K562 (cell line): ENCODE measurements around the gene CSTB. TPM values are rescaled to one million over a fixed set of nuclear protein-coding genes. Genes with fewer than 3 reads are reported as not detected.
A peak's percentile ranks its signal among the peaks of the same experiment; 100 is the strongest.

ENCODE experiments used
- CBFB ChIP-seq: sonication (generic); formaldehyde crosslinking; IDR thresholded peaks from 2 replicates; pipeline ENCODE4 v1.4.0; 2020; ENCODE audit warnings: mild to moderate bottlenecking, missing genetic modification reagents
- ELF2 ChIP-seq: fragments of 250-450 bp; sonication (Bioruptor Pico); IDR thresholded peaks from 2 replicates; pipeline ENCODE4 v1.5.0; 2021; ENCODE audit warnings: mild to moderate bottlenecking
- HNRNPLL ChIP-seq: fragments of 200-400 bp; formaldehyde crosslinking; IDR thresholded peaks from 2 replicates; pipeline ENCODE4 v1.6.1; 2017; ENCODE audit warnings: low read length, low read depth, mild to moderate bottlenecking; ENCODE audit not compliant: poor library complexity, severe bottlenecking
- KDM2B ChIP-seq: fragments of 250-450 bp; sonication (Bioruptor Pico); IDR thresholded peaks from 2 replicates; pipeline ENCODE4 v1.8.0; 2021; ENCODE audit warnings: mild to moderate bottlenecking, moderate library complexity
- KLF10 ChIP-seq: fragments of 250-450 bp; sonication (Bioruptor Pico); IDR thresholded peaks from 2 replicates; pipeline ENCODE4 v1.6.1; 2021; ENCODE audit warnings: matching md5 sums
- MIER1 ChIP-seq: fragments of 450-650 bp; IDR thresholded peaks from 2 replicates; pipeline ENCODE4 v1.6.1; 2016; ENCODE audit warnings: antibody characterized with exemption, mild to moderate bottlenecking, low read depth
- POLR2A ChIP-seq: fragments of 450-650 bp; conservative IDR thresholded peaks from 2 replicates; pipeline ENCODE4 v1.6.1; 2016
- RFX5 ChIP-seq: IDR thresholded peaks from 2 replicates; pipeline ENCODE4 v1.6.1; 2011; ENCODE audit warnings: low read depth, mild to moderate bottlenecking, improper control_type of control experiment, low read length
- YY1 ChIP-seq, 3 experiments: IDR thresholded peaks; 2 replicates each; pipeline ENCODE4 v1.6.1; 2011; ENCODE audit warnings: low read length in 2 of 3, mild to moderate bottlenecking in 2 of 3, moderate library complexity in 2 of 3, borderline replicate concordance in 1 of 3, control low read depth in 1 of 3, low read depth in 1 of 3; ENCODE audit not compliant: insufficient read depth in 3 of 3, insufficient replicate concordance in 2 of 3, control insufficient read depth in 1 of 3, insufficient read length in 1 of 3; ENCODE audit errors: extremely low read depth in 1 of 3
- ZBTB7A ChIP-seq: IDR thresholded peaks from 2 replicates; pipeline ENCODE4 v1.6.1; 2011; ENCODE audit warnings: low read depth, mild to moderate bottlenecking, low read length, moderate library complexity, borderline replicate concordance; ENCODE audit not compliant: control insufficient read depth
- ZNF134 ChIP-seq: fragments of 250-450 bp; sonication (Bioruptor Pico); conservative IDR thresholded peaks from 2 replicates; pipeline ENCODE4 v1.4.0; 2020
- ZNF311 ChIP-seq: fragments of 250-450 bp; sonication (Bioruptor Pico); IDR thresholded peaks from 2 replicates; pipeline ENCODE4 v1.4.0; 2020; ENCODE audit warnings: mild to moderate bottlenecking, moderate library complexity
- polyA plus RNA-seq, 8 experiments: library from polyadenylated mRNA; depleted of rRNA in 4 of 8; stranded (reverse) in 5 of 8; unstranded in 3 of 8; fragments of >200 nt; fragmentation: Nextera tagmentation in 2 of 8; fragmentation: Illumina TruSeq in 1 of 8; extraction: Ambion mirVana in 2 of 8; extraction: Trizol in 1 of 8; gene quantifications; 2 replicates each; pipeline versions ENCODE4 v1.2.1 to v1.2.3, GENCODE V29; 2011 to 2014; ENCODE audit warnings: inconsistent platforms in 1 of 8, missing spikeins in 1 of 8
- total RNA-seq, 7 experiments: library from RNA; depleted of rRNA in 6 of 7; stranded (reverse); fragments of >200 nt in 6 of 7; fragmentation: Illumina TruSeq in 2 of 7; extraction: Trizol in 2 of 7; gene quantifications; 2 replicates each; pipeline versions ENCODE4 v1.2.1 to v1.2.3, GENCODE V29; 2011 to 2021; ENCODE audit warnings: low replicate concordance in 1 of 7
- TF ChIP-seq, protein P1 (sequence below): fragments of 250-450 bp; sonication (Bioruptor Pico); IDR thresholded peaks from 2 replicates; pipeline ENCODE4 v1.4.0; 2020
- TF ChIP-seq, protein P2 (sequence below): IDR thresholded peaks from 3 replicates; pipeline ENCODE4 v1.6.1; 2011; ENCODE audit warnings: borderline replicate concordance, mild to moderate bottlenecking; ENCODE audit not compliant: insufficient read length, insufficient read depth

The CSTB gene
- total and polyA plus RNA-seq, 9 of the 15 experiments (the other 6 are each of a cell fraction or from before 2014, with no cell fraction given) = 12.4 to 65.0 (median 31.7) TPM

DNA sequence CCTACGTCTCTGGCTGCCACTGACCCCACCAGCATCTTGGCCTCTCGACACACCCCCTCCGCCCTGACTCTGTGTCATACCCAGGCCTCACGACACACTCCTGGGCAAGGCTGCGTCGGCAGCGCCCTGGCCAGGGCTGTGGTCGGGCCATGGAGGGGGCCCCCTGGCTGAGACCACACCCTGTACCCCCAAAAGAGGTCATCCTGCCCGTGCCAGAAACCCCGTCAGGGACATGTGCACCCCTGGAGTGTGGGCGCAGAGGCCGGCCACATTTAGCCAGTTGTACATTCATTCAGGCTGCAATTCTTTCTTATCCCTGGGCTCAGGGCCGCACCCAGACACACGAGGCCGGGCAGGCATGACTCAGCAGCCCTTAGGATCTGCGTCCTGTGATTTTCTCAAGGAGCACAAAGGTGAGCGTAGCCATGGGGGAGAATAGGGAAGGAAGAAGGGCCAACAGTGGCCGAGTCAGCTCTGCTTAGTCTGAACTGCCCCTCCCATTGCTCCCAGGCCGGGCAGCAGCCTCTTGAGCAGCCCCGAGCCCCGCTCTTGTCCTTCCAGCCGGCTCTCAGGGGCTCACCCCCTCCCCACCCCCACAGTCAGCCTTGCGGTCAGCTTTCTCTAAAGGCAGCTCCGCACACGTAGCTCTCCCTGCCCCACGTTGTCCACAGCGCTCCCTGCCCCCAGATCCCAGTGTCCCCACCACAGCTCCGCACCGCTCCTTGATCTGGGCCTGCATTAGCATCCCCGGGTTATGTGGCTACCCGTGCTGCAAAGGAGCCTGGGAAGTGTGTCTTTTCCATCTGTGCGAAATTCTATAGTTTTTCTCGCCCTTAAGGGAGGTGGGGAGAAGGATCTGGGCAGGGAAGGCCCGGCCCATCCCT lies 7.9 kb downstream of the CSTB start (continued):
- TF ChIP-seq, protein P1, sequence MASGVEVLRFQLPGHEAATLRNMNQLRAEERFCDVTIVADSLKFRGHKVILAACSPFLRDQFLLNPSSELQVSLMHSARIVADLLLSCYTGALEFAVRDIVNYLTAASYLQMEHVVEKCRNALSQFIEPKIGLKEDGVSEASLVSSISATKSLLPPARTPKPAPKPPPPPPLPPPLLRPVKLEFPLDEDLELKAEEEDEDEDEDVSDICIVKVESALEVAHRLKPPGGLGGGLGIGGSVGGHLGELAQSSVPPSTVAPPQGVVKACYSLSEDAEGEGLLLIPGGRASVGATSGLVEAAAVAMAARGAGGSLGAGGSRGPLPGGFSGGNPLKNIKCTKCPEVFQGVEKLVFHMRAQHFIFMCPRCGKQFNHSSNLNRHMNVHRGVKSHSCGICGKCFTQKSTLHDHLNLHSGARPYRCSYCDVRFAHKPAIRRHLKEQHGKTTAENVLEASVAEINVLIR (CRISPR knock-in tag) = no peak
- TF ChIP-seq KLF10 (CRISPR knock-in tag) (0 out of 2 replicates have a peak, but pooled peaks have one; percentile 47), ZNF311 (0 out of 2 replicates have a peak, but pooled peaks have one; percentile 30), HNRNPLL (peak; percentile 55), ZBTB7A (peak; percentile 46; the same call in 1 of the 2 replicates), RFX5 (no peak), ELF2 (CRISPR knock-in tag) (0 out of 2 replicates have a peak, but pooled peaks have one; percentile 27), ZNF134 (CRISPR knock-in tag) (peak; percentile 59; the same call in 1 of the 2 replicates), MIER1 (0 out of 2 replicates have a peak, but pooled peaks have one; percentile 8), CBFB (CRISPR knock-in tag) (peak; percentile 70), YY1 (IDR thresholded peaks at IDR 0.05; ENCODE audit: borderline replicate concordance in 1 of 3, control insufficient read depth in 1 of 3, extremely low read depth in 1 of 3, insufficient read depth in 3 of 3, insufficient read length in 1 of 3, insufficient replicate concordance in 2 of 3, low read depth in 1 of 3, low read length in 2 of 3) (peak in 1 of 3 experiments; percentile 57), POLR2A (peak; percentile 66; the same call in 1 of the 2 replicates), KDM2B (CRISPR knock-in tag) (no peak)
- TF ChIP-seq, protein P2, sequence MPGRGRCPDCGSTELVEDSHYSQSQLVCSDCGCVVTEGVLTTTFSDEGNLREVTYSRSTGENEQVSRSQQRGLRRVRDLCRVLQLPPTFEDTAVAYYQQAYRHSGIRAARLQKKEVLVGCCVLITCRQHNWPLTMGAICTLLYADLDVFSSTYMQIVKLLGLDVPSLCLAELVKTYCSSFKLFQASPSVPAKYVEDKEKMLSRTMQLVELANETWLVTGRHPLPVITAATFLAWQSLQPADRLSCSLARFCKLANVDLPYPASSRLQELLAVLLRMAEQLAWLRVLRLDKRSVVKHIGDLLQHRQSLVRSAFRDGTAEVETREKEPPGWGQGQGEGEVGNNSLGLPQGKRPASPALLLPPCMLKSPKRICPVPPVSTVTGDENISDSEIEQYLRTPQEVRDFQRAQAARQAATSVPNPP = no peak
- TF ChIP-seq, all 486 proteins: peak for 155
